H1 (cell line): ENCODE data around the gene MRPL47. TPM values are rescaled to one million over a fixed set of nuclear protein-coding genes. Genes with fewer than 3 reads are reported as not detected.

Source experiments
- CTCF ChIA-PET: fragments of 300-600 bp; sonication (Branson Sonifier 250); formaldehyde crosslinking; loops from one replicate; lab custom pipeline; 2021; ENCODE audit not compliant: partially characterized antibody; lab: Charles Lee
- POLR2A ChIA-PET: fragments of 300-600 bp; sonication (Branson Sonifier 250); formaldehyde crosslinking; loops from one replicate; lab custom pipeline; 2021; ENCODE audit warnings: inconsistent platforms; ENCODE audit not compliant: partially characterized antibody; lab: Charles Lee
- DNase-seq, 2 experiments: peaks; one replicate each; pipeline versions ENCODE4 v3.0.0 to v3.0.0-alpha.2; 2010 to 2022; ENCODE audit warnings: low spot score in 2 of 2, low read depth in 1 of 2, mixed read lengths in 1 of 2
- FAIRE-seq: peaks from 2 replicates; lab custom pipeline; 2011; peaks lifted over from hg19 to GRCh38; lab: Jason Lieb, UNC
- H2AFZ ChIP-seq: 2 replicates; pipeline ENCODE4 v1.8.1; 2012; ENCODE audit warnings: low read length, inconsistent platforms
- H2AK5ac ChIP-seq: 2 replicates; pipeline ENCODE4 v1.6.1; 2013; ENCODE audit warnings: low read depth, low read length
- H2BK120ac ChIP-seq: replicated peaks from 2 replicates; pipeline ENCODE3; 2013; ENCODE audit warnings: low read depth, low read length, inconsistent platforms
- H2BK12ac ChIP-seq: 2 replicates; pipeline ENCODE4 v1.6.1; 2013; ENCODE audit warnings: low read depth, low read length
- H2BK15ac ChIP-seq: 2 replicates; pipeline ENCODE4 v1.6.1; 2013; ENCODE audit warnings: low read length
- H2BK20ac ChIP-seq: 2 replicates; pipeline ENCODE4 v1.6.1; 2013; ENCODE audit warnings: low read length
- H2BK5ac ChIP-seq: 2 replicates; pipeline ENCODE4 v1.6.1; 2013; ENCODE audit warnings: low read depth, low read length
- H3K14ac ChIP-seq: 2 replicates; pipeline ENCODE4 v1.6.1; 2013; ENCODE audit warnings: inconsistent platforms; ENCODE audit not compliant: insufficient read length
- H3K18ac ChIP-seq: 2 replicates; pipeline ENCODE4 v1.6.1; 2013; ENCODE audit warnings: low read length; ENCODE audit errors: extremely low read depth
- H3K23ac ChIP-seq: 2 replicates; pipeline ENCODE4 v1.6.1; 2013; ENCODE audit warnings: inconsistent platforms; ENCODE audit not compliant: insufficient read length
- H3K23me2 ChIP-seq: 2 replicates; pipeline ENCODE4 v1.6.1; 2013; ENCODE audit warnings: low read depth, low read length
- H3K27ac ChIP-seq: 2 replicates; pipeline ENCODE4 v1.6.1; 2011; ENCODE audit warnings: low read depth, low read length, inconsistent platforms
- H3K27me3 ChIP-seq, 4 experiments: replicated peaks in 1 of 4; 1 replicate in 1 of 4; 2 replicates in 3 of 4; pipeline versions ENCODE4 v1.6.1 to v1.8.1; 2011 to 2013; ENCODE audit warnings: low read length in 3 of 4, mild to moderate bottlenecking in 3 of 4, inconsistent platforms in 2 of 4, mixed read lengths in 2 of 4, moderate library complexity in 1 of 4; ENCODE audit not compliant: control insufficient read depth in 3 of 4, insufficient read depth in 3 of 4; ENCODE audit errors: extremely low read depth in 1 of 4
- H3K36me3 ChIP-seq, 4 experiments: 2 replicates each; pipeline versions ENCODE4 v1.6.1 to v1.8.1; 2011 to 2013; ENCODE audit warnings: mild to moderate bottlenecking in 4 of 4, low read length in 3 of 4, moderate library complexity in 2 of 4, control low read depth in 1 of 4, inconsistent platforms in 1 of 4; ENCODE audit not compliant: insufficient read depth in 4 of 4, control insufficient read depth in 2 of 4
- H3K4ac ChIP-seq: replicated peaks from 2 replicates; pipeline ENCODE3; 2013; ENCODE audit warnings: low read length, low read depth, mixed read lengths, inconsistent platforms; ENCODE audit not compliant: insufficient read length
- H3K4me1 ChIP-seq, 4 experiments: replicated peaks in 1 of 4; 1 replicate in 1 of 4; 2 replicates in 3 of 4; pipeline versions ENCODE4 v1.6.1 to v1.8.1; 2011 to 2013; ENCODE audit warnings: low read length in 3 of 4, inconsistent platforms in 2 of 4, mixed read lengths in 1 of 4; ENCODE audit not compliant: insufficient read depth in 4 of 4, control insufficient read depth in 3 of 4
- H3K4me2 ChIP-seq, 2 experiments: 2 replicates each; pipeline versions ENCODE4 v1.6.1 to v1.8.1; 2011 to 2013; ENCODE audit warnings: low read depth in 2 of 2, low read length in 2 of 2, control low read depth in 1 of 2, inconsistent platforms in 1 of 2, mild to moderate bottlenecking in 1 of 2; ENCODE audit not compliant: insufficient read depth in 1 of 2
- H3K4me3 ChIP-seq, 4 experiments: fragments of 200-600, 300-600 bp in 1 of 4; sonication (generic), shearing (Covaris generic), sonication (Bioruptor Twin) in 1 of 4; 2 replicates each; pipeline versions ENCODE4 v1.5.1 to v1.8.1; 2011 to 2016; ENCODE audit warnings: low read length in 4 of 4, low read depth in 3 of 4, control low read depth in 2 of 4, inconsistent platforms in 2 of 4, mild to moderate bottlenecking in 2 of 4, mixed read lengths in 1 of 4, moderate library complexity in 1 of 4; ENCODE audit not compliant: insufficient read depth in 2 of 4; ENCODE audit errors: extremely low read depth in 1 of 4
- H3K56ac ChIP-seq: replicated peaks from 2 replicates; pipeline ENCODE3; 2013; ENCODE audit warnings: low read depth, mild to moderate bottlenecking, mixed read lengths, low read length, inconsistent platforms; ENCODE audit not compliant: insufficient read length
- H3K79me1 ChIP-seq: 2 replicates; pipeline ENCODE4 v1.6.1; 2013; ENCODE audit warnings: low read depth, low read length, control low read depth
- H3K79me2 ChIP-seq, 2 experiments: 2 replicates each; pipeline versions ENCODE4 v1.6.1 to v1.8.1; 2012 to 2013; ENCODE audit warnings: low read length in 2 of 2, mild to moderate bottlenecking in 2 of 2, inconsistent platforms in 1 of 2; ENCODE audit not compliant: insufficient read depth in 2 of 2, control insufficient read depth in 1 of 2
- H3K9ac ChIP-seq, 4 experiments: replicated peaks in 1 of 4; 1 replicate in 1 of 4; 2 replicates in 3 of 4; pipeline versions ENCODE4 v1.6.1 to v1.8.1; 2011 to 2013; ENCODE audit warnings: low read depth in 3 of 4, low read length in 3 of 4, control low read depth in 2 of 4, mild to moderate bottlenecking in 2 of 4, moderate library complexity in 2 of 4, inconsistent platforms in 1 of 4; ENCODE audit errors: extremely low read depth in 1 of 4
- H3K9me3 ChIP-seq, 2 experiments: 2 replicates each; pipeline versions ENCODE4 v1.6.1 to v1.8.1; 2012 to 2013; ENCODE audit warnings: mild to moderate bottlenecking in 2 of 2, moderate library complexity in 2 of 2, control low read depth in 1 of 2, inconsistent platforms in 1 of 2, low read depth in 1 of 2, low read length in 1 of 2, mixed read lengths in 1 of 2; ENCODE audit not compliant: insufficient read depth in 2 of 2
- H4K20me1 ChIP-seq, 2 experiments: replicated peaks in 1 of 2; 2 replicates each; pipeline versions ENCODE3 to v1.8.1; 2011 to 2013; ENCODE audit warnings: inconsistent platforms in 2 of 2, low read length in 2 of 2, mild to moderate bottlenecking in 1 of 2; ENCODE audit not compliant: insufficient read depth in 2 of 2, control insufficient read depth in 1 of 2
- H4K5ac ChIP-seq: 2 replicates; pipeline ENCODE4 v1.6.1; 2013; ENCODE audit warnings: low read length, low read depth, mixed read lengths, inconsistent platforms; ENCODE audit not compliant: insufficient read length
- H4K8ac ChIP-seq: 2 replicates; pipeline ENCODE4 v1.8.0; 2013; ENCODE audit warnings: mild to moderate bottlenecking, moderate library complexity, low read length, inconsistent platforms; ENCODE audit not compliant: insufficient read depth; ENCODE audit errors: extremely low read depth
- H4K91ac ChIP-seq: replicated peaks from 2 replicates; pipeline ENCODE3; 2013; ENCODE audit warnings: low read length, mixed read lengths, inconsistent platforms; ENCODE audit not compliant: insufficient read length
- HDAC6 ChIP-seq: IDR thresholded peaks from one replicate; pipeline ENCODE4 v1.7.1; 2012; ENCODE audit warnings: low read depth, mild to moderate bottlenecking, inconsistent platforms, low read length, moderate library complexity
- RNF2 ChIP-seq: fragments of 200-900, 300-1000 bp; sonication (generic); IDR thresholded peaks from 2 replicates; pipeline ENCODE4 v1.7.1; 2016; ENCODE audit warnings: borderline replicate concordance, low read depth, mild to moderate bottlenecking, antibody characterized with exemption, low read length; ENCODE audit not compliant: poor library complexity, severe bottlenecking; ENCODE audit errors: missing control alignments
- SP2 ChIP-seq: IDR thresholded peaks from 2 replicates; pipeline ENCODE4 v1.6.1; 2012; ENCODE audit warnings: mild to moderate bottlenecking, low read length, inconsistent platforms
- polyA plus RNA-seq, 7 experiments: library from polyadenylated mRNA; depleted of rRNA in 3 of 7; stranded (reverse) in 5 of 7; unstranded in 2 of 7; fragments of >200 nt in 5 of 7; fragments of 200-250 nt in 2 of 7; gene quantifications; 1 replicate in 5 of 7; 2 replicates in 1 of 7; 4 replicates in 1 of 7; pipeline versions ENCODE4 v1.2.1 to v1.2.3, GENCODE V29; 2011 to 2013; ENCODE audit warnings: missing spikeins in 2 of 7, mixed read lengths in 2 of 7
- total RNA-seq: library from RNA; stranded (reverse); fragmentation: NEBNext Ultra II Directional; extraction: Animal tissue kit (Norgen Biotek cat#: 25700); gene quantifications from 2 replicates; pipeline ENCODE4 v1.2.1, GENCODE V29; 2021

The MRPL47 gene
- total and polyA plus RNA-seq, 2 of the 8 experiments (the other 6 are each of a cell fraction or from before 2014, with no cell fraction given), result 26.1 to 76.6 TPM

- no peaks in the 10 kb centered on the region for H3K79me2 ChIP-seq
- H3K9me3 ChIP-seq, result no peaks in the 10 kb centered on the region
- TF ChIP-seq RNF2, result no peak
- no peak for TF ChIP-seq HDAC6
- TF ChIP-seq SP2, result no peak
- no peaks in the 10 kb centered on the region for H3K27me3 ChIP-seq
- H2BK120ac ChIP-seq, result no peak overlapping the region
- H3K27ac ChIP-seq, result no peak overlapping the region
- ChIA-PET POLR2A (no interaction called here), CTCF (interaction anchor here (2.1 kb wide), 1 partner anchor 15 kb away, joined by 6 read pairs; no protein-coding TSS in a partner anchor)
- no peak overlapping the region for H4K91ac ChIP-seq
- no peak overlapping the region for H2BK12ac ChIP-seq
- no peaks in the 10 kb centered on the region for H4K20me1 ChIP-seq
- no peak overlapping the region for H2BK5ac ChIP-seq
- H3K9ac ChIP-seq, result no peak overlapping the region
- H2AFZ ChIP-seq, result no peak overlapping the region
- no peaks in the 10 kb centered on the region for H3K36me3 ChIP-seq
- H3K23ac ChIP-seq, result no peak overlapping the region
- H3K14ac ChIP-seq, result no peak overlapping the region
- no peak overlapping the region for H4K5ac ChIP-seq
- H3K18ac ChIP-seq, result no peak overlapping the region
- no peaks in the 10 kb centered on the region for H3K23me2 ChIP-seq
- no peak for FAIRE-seq
- no peak overlapping the region for H3K4me3 ChIP-seq
- H2AK5ac ChIP-seq, result no peak overlapping the region
- no peak for DNase-seq
- no peak overlapping the region for H3K56ac ChIP-seq
- H3K4me1 ChIP-seq, result peaks cover 0 to 4% (median 0%) of the 10 kb centered on the region in 4 experiments; a peak in 2 of 7 replicates
- H3K79me1 ChIP-seq, result no peaks in the 10 kb centered on the region
- H4K8ac ChIP-seq, result no peak overlapping the region
- H2BK20ac ChIP-seq, result no peak overlapping the region
- no peak overlapping the region for H2BK15ac ChIP-seq
- H3K4me2 ChIP-seq, result no peak overlapping the region
- no peak overlapping the region for H3K4ac ChIP-seq
Observed at GRCh38 chr3:179542375-179542774, 62.1 kb downstream of the MRPL47 start.
